ENCODE results near the gene FREM3. TPM values are rescaled to one million over a fixed set of nuclear protein-coding genes. Genes with fewer than 3 reads are reported as not detected.

Gene FREM3
- total and polyA plus RNA-seq, 2 donors from 2014 or later = 0.06 TPM; not detected in 1

Other genes starting within 250 kb of the FREM3 start
- 42.4 TPM for gene SMARCA5, start 187.0 kb downstream of the FREM3 start, total RNA-seq
- gene SMARCA5, start 187.0 kb downstream of the FREM3 start, polyA plus RNA-seq (ENCODE audit: insufficient read depth, low read depth, low replicate concordance) = 25.9 TPM
- gene GYPE, start 204.9 kb upstream of the FREM3 start, total RNA-seq = 0.63 TPM
- gene GYPE, start 204.9 kb upstream of the FREM3 start, polyA plus RNA-seq (ENCODE audit: insufficient read depth, low read depth, low replicate concordance) = 0.60 TPM